Pancreas (tissue), 10 donors: ENCODE data around the gene TAGAP. TPM values are rescaled to one million over a fixed set of nuclear protein-coding genes. Genes with fewer than 3 reads are reported as not detected.

Experiments used
- ATAC-seq, 4 donors: fragments of 200-7000 bp; cut with Tn5 transposase; one replicate each; pipeline versions ENCODE4 v1.8.0 to v1.9.1; 2020; ENCODE audit warnings: mild to moderate bottlenecking in 4 of 4, moderate library complexity in 4 of 4
- DNase-seq, 6 donors: peaks; one replicate each; pipeline ENCODE4 v3.0.0-alpha.2; 2020
- FAIRE-seq: peaks from 2 replicates; lab custom pipeline; 2012; peaks lifted over from hg19 to GRCh38; lab: Jason Lieb, UNC
- H3K27ac ChIP-seq, 4 donors: fragments of 200-600 bp; sonication (generic); 1 replicate in 3 of 4; 2 replicates in 1 of 4; pipeline versions ENCODE4 v1.5.0 to v1.8.0; 2020
- H3K27me3 ChIP-seq, 4 donors: fragments of 200-600 bp; one replicate each; pipeline ENCODE4 v1.8.0; 2021
- H3K36me3 ChIP-seq, 3 donors: fragments of 200-600 bp; sonication (generic) in 1 of 3; one replicate each; pipeline versions ENCODE4 v1.5.0 to v1.8.0; 2020 to 2021
- H3K4me1 ChIP-seq, 3 donors: fragments of 200-600 bp; one replicate each; pipeline ENCODE4 v1.8.0; 2021
- H3K4me3 ChIP-seq, 4 donors: fragments of 200-600 bp; sonication (generic) in 2 of 4; one replicate each; pipeline versions ENCODE4 v1.5.0 to v1.8.0; 2020 to 2021
- H3K9me3 ChIP-seq, 4 donors: fragments of 200-600 bp; one replicate each; pipeline ENCODE4 v1.8.0; 2021
- WGBS, 2 donors: extraction: QIAGEN DNeasy Blood & Tissue Kit; methylation state at CpG; one replicate each; pipeline ENCODE4 v1.1.7; 2013; 5-methylcytosine and 5-hydroxymethylcytosine counted together
- intact Hi-C, 3 donors: fragments of 100-400 bp; cut with DNase I; formaldehyde crosslinking; loops; one replicate each; pipeline versions ENCODE4 v1.11.1 to v1.14.2; 2022
- polyA plus RNA-seq, 2 donors: library from polyadenylated mRNA; stranded (reverse); fragments of 200-250 nt; gene quantifications; one replicate each; pipeline ENCODE4 v1.2.3, GENCODE V29; 2013
- total RNA-seq, 6 donors: library from RNA; stranded (reverse); fragmentation: NEBNext Ultra II Directional in 4 of 6; extraction: Animal tissue kit (Norgen Biotek cat#: 25700) in 4 of 6; gene quantifications; one replicate each; pipeline versions ENCODE4 v1.2.1 to v1.2.4, GENCODE V29; 2021 to 2023
- TF ChIP-seq, protein P1 (sequence below), 4 donors: fragments of 200-600 bp; sonication (generic) in 3 of 4; IDR thresholded peaks; one replicate each; pipeline versions ENCODE4 v1.5.0 to v1.8.0; 2021; ENCODE audit warnings: antibody characterized with exemption in 4 of 4
- donor health status: healthy with polysubstance abuse.
- donor health status: DM: no; HTN: no; CAD: no; lungs with moderate emphysema.
- donor health status: DM: no; HTN: no; CAD: no.
- donor health status: control.
- donor health status: control.
- donor health status: Bipolar disorder and iron deficiency.
- donor health status: DM: yes; HTN: yes; CAD: no.
- donor health status: DM: no; HTN: no; CAD: no.
- donor health status: DM: no; HTN: no; CAD: no.
- donor health status: DM: yes; HTN: yes; CAD: no.

The TAGAP gene, protein sequence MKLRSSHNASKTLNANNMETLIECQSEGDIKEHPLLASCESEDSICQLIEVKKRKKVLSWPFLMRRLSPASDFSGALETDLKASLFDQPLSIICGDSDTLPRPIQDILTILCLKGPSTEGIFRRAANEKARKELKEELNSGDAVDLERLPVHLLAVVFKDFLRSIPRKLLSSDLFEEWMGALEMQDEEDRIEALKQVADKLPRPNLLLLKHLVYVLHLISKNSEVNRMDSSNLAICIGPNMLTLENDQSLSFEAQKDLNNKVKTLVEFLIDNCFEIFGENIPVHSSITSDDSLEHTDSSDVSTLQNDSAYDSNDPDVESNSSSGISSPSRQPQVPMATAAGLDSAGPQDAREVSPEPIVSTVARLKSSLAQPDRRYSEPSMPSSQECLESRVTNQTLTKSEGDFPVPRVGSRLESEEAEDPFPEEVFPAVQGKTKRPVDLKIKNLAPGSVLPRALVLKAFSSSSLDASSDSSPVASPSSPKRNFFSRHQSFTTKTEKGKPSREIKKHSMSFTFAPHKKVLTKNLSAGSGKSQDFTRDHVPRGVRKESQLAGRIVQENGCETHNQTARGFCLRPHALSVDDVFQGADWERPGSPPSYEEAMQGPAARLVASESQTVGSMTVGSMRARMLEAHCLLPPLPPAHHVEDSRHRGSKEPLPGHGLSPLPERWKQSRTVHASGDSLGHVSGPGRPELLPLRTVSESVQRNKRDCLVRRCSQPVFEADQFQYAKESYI
- total RNA-seq (1 to 10 TPM in 3 of 6 donors, under 1 TPM in 3; 0.19 to 4.1 (median 0.85) TPM), polyA plus RNA-seq (under 1 TPM; 0.34 to 0.42 TPM)

DNA sequence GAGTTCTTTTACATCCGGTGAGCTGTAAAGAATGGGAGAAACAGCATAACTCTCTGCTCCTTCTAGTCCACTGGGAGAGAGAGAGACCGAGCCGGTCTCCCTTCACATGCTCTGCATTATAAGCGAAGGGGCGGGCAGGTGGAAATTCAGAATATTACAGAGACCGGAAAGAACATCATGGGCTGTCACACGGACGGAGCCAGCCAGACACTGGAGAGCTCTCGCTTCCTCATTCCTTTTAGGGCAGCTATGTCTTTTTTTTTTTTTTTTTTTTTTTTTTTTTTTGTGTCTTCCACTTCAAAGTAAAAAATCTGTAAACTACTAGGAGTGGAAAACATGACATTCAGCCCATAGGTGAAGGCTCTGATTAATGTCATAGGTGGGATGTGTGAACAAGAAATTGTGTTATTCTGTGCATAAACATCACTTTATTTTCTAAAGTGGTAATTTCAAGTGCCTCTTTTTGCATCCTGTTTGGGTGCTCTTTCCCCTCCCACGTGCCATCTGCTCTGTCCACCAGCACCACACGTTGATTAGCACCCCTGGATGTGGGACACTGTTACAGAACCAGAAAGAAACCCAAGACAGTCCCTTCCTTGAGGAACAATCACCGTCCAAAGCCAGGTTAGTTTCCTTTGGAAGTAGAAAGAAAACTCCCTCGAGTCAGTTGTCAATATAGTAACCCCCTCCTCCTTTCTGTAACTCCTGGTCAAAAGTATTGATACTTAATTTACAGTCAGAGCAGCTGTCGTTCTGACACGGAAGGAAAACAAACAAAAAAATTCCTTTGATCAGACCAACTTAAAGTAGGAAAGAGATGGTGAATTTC is at the start of gene TAGAP:
Gene TAGAP, minus strand, starts transcription at position 93 of the 829 bp plus-strand sequence. CDS start 845 bp downstream, outside the sequence.
- 28 to 45% methylated on average over 15 of the region's 15 CpGs for WGBS, 2 donors
- TF ChIP-seq, protein P1, sequence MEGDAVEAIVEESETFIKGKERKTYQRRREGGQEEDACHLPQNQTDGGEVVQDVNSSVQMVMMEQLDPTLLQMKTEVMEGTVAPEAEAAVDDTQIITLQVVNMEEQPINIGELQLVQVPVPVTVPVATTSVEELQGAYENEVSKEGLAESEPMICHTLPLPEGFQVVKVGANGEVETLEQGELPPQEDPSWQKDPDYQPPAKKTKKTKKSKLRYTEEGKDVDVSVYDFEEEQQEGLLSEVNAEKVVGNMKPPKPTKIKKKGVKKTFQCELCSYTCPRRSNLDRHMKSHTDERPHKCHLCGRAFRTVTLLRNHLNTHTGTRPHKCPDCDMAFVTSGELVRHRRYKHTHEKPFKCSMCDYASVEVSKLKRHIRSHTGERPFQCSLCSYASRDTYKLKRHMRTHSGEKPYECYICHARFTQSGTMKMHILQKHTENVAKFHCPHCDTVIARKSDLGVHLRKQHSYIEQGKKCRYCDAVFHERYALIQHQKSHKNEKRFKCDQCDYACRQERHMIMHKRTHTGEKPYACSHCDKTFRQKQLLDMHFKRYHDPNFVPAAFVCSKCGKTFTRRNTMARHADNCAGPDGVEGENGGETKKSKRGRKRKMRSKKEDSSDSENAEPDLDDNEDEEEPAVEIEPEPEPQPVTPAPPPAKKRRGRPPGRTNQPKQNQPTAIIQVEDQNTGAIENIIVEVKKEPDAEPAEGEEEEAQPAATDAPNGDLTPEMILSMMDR (IDR thresholded peaks at IDR 0.05) = no peak
- Histone ChIP-seq H3K27me3 (peaks cover 0 to 3% (median 0%) of the 10 kb centered on the region in 4 donors), H3K9me3 (no peaks in the 10 kb centered on the region), H3K4me3 (peak within 1 kb of the TSS in 1 of 4 donors; percentile 19), H3K36me3 (no peaks in the 10 kb centered on the region), H3K4me1 (peaks cover 0 to 3% (median 0%) of the 10 kb centered on the region in 3 donors), H3K27ac (peak within 1 kb of the TSS in 2 of 4 donors; percentile 10 to 64)
- intact Hi-C loops = loop anchor here in 2 of 3 donors (10.0 kb wide), 1 partner anchor 60 kb away; no protein-coding TSS in a partner anchor
- DNase-seq = peak in 1 of 6 donors; percentile 63
- FAIRE-seq = no peak
- peak in 3 of 4 donors; percentile 39 to 67 (median 65) for ATAC-seq

DNA sequence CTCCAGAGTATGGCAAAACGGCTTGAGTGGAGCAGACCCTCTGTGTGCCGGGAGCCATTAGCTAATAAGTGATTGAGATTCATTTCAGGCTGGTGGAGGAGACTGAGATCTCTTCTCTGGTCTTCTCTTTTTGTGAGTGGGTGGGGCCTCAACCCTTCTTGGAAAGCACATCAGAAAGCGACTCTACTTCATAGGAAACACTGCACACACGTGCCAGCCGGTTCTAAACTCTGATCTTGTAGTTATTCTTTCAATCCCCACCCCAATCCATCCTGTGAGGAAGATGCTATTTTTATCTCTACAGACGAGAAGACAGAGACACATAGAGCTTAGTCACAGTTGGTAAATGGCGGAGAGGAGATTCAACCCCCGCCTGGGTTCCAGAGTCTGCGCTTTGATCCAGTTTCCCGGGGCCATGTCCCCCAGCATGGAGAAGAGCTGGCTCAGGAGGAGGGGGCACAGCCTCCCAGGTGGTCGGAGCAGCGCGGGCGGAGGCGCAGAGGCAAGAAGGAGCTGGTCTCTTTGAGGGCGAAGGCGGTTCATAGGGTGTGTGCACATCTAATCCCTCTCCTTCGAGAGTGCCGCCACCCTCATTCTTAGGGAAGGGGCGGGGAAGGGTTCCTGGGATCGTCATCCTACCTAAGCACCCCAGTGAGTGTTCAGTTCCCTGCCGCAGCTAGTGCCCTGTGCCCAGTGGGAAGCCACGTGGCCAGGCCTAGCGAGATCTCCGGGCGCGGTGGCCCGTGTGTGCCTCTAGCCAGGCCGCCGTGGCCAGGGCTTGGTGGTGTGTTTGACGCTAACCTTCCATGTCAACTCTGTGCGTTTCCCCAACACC is 49.0 kb upstream of the TAGAP start:
- TF ChIP-seq, protein P1 (IDR thresholded peaks at IDR 0.05) = no peak
- FAIRE-seq = no peak
- no peak for DNase-seq
- Histone ChIP-seq H3K27ac (no peak overlapping the region), H3K9me3 (no peaks in the 10 kb centered on the region), H3K4me1 (no peaks in the 10 kb centered on the region), H3K4me3 (no peak overlapping the region), H3K27me3 (no peaks in the 10 kb centered on the region), H3K36me3 (no peaks in the 10 kb centered on the region)
- WGBS, 2 donors = 83 to 89% methylated on average over 31 to 32 of the region's 32 CpGs
- intact Hi-C loops = no loop called here
- no peak for ATAC-seq

DNA sequence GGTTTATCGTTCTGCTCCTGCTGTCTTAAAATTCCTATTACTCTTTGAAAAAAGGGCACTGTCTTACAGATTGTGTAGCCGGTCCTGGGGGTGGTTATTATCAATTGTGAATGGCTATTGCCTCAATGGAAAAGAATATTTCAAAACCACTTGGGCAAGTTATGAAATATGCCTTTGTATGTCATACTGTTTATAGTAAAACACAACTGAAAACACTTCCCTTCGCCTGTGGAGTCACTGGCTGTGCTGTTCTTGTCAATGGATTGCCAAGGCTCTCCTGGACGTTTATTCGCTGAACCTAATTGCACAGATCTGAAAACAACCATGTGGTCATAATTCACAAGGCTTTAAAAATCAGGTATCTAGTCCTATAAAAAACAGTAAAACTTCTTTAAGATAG is 47.8 kb upstream of the TAGAP start:
- no peaks in the 10 kb centered on the region for H3K27me3 ChIP-seq
- WGBS, 2 donors = 75 to 83% methylated on average over 5 of the region's 5 CpGs
- no peaks in the 10 kb centered on the region for H3K4me1 ChIP-seq
- no peak for DNase-seq
- ATAC-seq = peak in 1 of 4 donors; percentile 12
- FAIRE-seq = no peak
- intact Hi-C loops = no loop called here
- no peak overlapping the region for H3K4me3 ChIP-seq
- H3K36me3 ChIP-seq = no peaks in the 10 kb centered on the region
- no peaks in the 10 kb centered on the region for H3K9me3 ChIP-seq
- TF ChIP-seq, protein P1 (IDR thresholded peaks at IDR 0.05) = no peak
- H3K27ac ChIP-seq = no peak overlapping the region
